NCI-H146 (cell line): Measurements from ENCODE around the gene VEPH1.

Experiments used
- DNase-seq: peaks from one replicate; lab custom pipeline; 2025; lab: John Stamatoyannopoulos, UW

VEPH1 gene

GRCh38 chr3:157428853-157429252 lies 74.4 kb downstream of the VEPH1 start:
- DNase-seq: no peak

- no peak for DNase-seq
Measured at GRCh38 chr3:157427901-157428300, 75.3 kb downstream of the VEPH1 start.

- no peak for DNase-seq
Measured at GRCh38 chr3:157423337-157423736, 79.9 kb downstream of the VEPH1 start.

DNA sequence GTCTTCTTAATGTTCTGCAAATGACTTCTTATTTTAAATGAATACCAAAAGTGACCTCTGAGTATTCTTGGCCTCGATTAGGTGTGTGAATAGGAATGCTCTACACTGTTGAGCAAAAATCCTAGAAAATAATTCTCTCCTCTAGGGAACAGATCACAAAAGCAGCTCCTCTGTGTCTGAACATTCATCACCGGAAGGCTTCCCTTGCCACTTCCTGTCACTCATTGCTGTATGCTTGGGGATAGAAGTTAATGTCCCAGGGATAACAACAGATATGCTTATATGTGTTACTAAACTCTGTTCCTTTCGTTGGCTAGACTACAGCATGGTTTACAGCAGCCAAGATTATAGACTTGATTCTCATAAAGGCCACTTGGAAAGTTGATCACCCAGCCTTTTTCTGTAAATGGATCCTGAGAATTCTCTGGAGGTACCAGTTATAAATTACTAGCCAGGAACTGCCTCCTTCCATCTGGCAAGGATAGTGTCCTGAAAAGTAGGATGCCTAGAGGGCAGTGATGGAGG lies 82.5 kb downstream of the VEPH1 start:
- DNase-seq: no peak

DNA sequence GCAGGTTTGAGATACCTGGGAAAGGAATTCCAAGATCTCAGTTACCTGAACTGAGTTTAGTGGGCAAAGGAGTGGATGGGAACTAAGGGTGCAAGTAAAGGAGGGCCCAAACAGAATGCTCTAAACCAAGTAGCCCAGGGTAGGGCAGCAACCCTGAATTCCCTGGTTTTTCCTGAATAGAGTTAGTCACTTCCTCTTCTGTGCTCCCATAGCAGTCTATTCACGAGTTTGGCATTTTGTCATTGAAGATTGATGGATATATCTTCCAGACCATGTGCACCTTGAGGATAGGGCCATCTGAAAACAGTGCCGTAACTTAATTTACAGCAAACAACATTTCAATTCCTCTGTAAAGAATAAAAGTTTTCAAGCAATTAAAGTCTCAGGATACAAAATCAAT lies 85.1 kb downstream of the VEPH1 start:
- DNase-seq: no peak

DNA sequence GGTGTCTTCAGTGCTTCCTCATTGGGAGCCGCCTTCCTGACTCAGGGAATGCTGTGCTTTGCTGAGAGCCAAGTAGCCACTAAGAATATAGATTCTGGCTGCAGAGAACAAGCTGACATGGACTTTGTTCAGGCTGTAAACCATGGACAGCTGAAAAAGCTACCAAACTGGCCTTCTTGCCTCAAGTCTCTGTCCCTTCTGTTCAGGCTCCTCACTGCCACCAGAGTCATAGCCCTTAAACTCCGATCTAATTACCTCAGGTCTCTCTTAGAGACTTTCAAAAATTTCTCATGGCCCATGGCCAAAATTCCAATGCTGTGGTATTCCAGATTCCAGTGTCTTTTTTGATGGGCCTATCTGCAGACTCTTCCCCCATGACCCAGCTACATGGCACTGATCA lies 86.0 kb downstream of the VEPH1 start:
- DNase-seq: no peak

GRCh38 chr3:157416347-157417087 lies 86.7 kb downstream of the VEPH1 start:
- no peak for DNase-seq

GRCh38 chr3:157414861-157415260 lies 88.4 kb downstream of the VEPH1 start:
- DNase-seq: no peak

- no peak for DNase-seq
Measured at GRCh38 chr3:157412323-157412855, 90.8 kb downstream of the VEPH1 start.

GRCh38 chr3:157410945-157411344 lies 92.3 kb downstream of the VEPH1 start:
- no peak for DNase-seq

GRCh38 chr3:157409516-157409915 lies 93.7 kb downstream of the VEPH1 start:
- no peak for DNase-seq

- no peak for DNase-seq
Measured at GRCh38 chr3:157408499-157409149, 94.6 kb downstream of the VEPH1 start.

GRCh38 chr3:157407769-157408168 lies 95.4 kb downstream of the VEPH1 start:
- DNase-seq: no peak

GRCh38 chr3:157406394-157406793 lies 96.8 kb downstream of the VEPH1 start:
- DNase-seq: no peak

DNA sequence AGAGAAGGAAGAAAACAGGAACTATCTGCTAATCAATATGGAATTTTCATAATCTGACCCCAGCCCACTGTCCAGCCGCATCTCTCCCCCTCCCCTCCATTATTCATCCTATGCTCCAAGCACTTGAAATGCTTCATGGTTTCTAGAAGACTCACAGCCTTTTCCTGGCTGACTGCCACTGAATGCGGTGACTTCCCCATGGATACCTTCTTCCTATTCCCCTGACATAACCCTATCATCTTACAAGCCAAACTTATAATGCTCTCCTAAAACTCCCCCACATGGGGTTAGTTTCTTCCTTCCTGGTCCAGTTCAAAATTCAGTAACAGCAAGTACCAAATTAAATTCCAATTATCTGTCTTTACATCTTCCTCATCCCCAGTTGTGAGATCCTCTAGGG lies 97.8 kb downstream of the VEPH1 start:
- DNase-seq: no peak

- no peak for DNase-seq
Measured at GRCh38 chr3:157404381-157404780, 98.8 kb downstream of the VEPH1 start.

DNA sequence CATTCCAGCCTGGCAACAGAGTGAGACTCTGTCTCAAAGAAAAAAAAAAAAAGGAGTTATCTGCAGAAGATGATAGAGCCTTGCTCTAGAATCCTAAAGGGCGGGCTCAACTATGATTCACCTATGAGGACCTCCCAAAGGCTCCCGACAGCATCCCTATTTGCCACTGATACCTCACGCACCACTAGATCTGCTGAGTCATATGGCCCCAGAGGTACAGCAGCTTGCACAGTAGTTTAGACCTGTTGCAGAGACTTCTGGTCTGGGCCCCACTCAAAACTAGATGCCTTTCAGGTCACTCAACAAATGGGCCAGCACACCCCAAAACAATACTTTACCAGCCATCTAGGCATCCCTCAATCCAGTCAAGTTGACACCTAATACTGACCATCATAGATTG lies 104.6 kb downstream of the VEPH1 start:
- no peak for DNase-seq

DNA sequence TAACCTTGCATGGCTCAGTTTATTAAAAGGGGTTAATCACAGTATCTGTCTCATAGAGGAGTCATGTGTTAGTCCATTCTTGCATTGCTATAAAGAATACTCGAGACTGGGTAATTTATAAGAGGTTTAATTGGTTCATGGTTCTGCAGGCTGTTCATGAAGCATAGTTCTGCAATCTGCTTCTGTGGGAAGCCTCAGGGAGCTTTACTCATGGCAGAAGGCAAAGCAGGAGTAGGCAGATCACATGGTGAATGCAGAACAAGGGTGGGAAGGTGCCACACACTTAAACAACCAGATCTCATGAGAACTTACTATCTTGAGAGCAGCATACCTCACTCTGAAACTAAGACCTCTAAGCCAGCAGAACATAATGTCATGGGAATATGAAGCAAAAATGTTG lies 108.8 kb downstream of the VEPH1 start:
- no peak for DNase-seq

DNA sequence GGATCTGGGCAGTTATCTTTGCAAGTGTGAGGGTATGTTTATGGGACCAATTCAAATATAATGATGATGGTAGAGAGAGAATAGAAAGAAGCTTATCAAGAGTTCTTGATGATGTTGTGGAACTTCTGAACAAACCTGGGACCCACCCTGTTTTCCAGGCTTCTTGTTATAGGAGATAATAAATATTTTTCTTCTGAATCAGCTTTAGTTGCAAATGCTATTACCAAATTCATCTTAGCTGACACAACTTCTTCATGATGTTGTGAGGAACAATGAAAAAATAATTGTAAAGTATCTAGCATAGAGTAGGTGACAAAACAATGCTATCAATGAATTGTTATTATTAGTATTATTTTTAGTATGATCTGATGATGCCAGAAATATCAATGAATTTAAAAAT lies 110.1 kb downstream of the VEPH1 start:
- no peak for DNase-seq

- no peak for DNase-seq
Measured at GRCh38 chr3:157392104-157392503, 111.1 kb downstream of the VEPH1 start.

- DNase-seq: no peak
Measured at GRCh38 chr3:157390713-157391515, 112.3 kb downstream of the VEPH1 start.

- no peak for DNase-seq
Measured at GRCh38 chr3:157388976-157389375, 114.2 kb downstream of the VEPH1 start.
